ENCODE results near the gene TRPM7. TPM values are rescaled to one million over a fixed set of nuclear protein-coding genes. Genes with fewer than 3 reads are reported as not detected.

TRPM7 gene
- 32.2 TPM for total RNA-seq
- long read RNA-seq, partial matches to known transcripts = 7 of 9 reads
- long read RNA-seq, other reads (novel, unspliced or antisense) = 2 of 9 reads

GRCh38 chr15:50686469-50687301 lies at the start of gene TRPM7:
TSS of gene TRPM7 (minus strand) at chr15:50686797. CDS start at chr15:50686533, 264 bp downstream.
- intact Hi-C loops (cut with micrococcal nuclease) = no loop called here

GRCh38 chr15:50735156-50735555 lies 48.6 kb upstream of the TRPM7 start:
- no peaks in the 10 kb centered on the region for H3K27me3 ChIP-seq (ENCODE audit: low read depth)
- peaks cover 85% of the 10 kb centered on the region for H3K36me3 ChIP-seq
- H3K9me3 ChIP-seq (replicated peaks) = no peaks in the 10 kb centered on the region
- no peak for TF ChIP-seq CTCF (IDR thresholded peaks at IDR 0.05; ENCODE audit: borderline replicate concordance)
- H3K4me3 ChIP-seq = no peak overlapping the region
- no peak overlapping the region for H3K27ac ChIP-seq (replicated peaks)
- no peaks in the 10 kb centered on the region for H3K4me1 ChIP-seq
- intact Hi-C loops (cut with micrococcal nuclease) = no loop called here
- DNase-seq = no peak

More at GRCh38 chr15:50686469-50687301, at the start of gene TRPM7:
- peak; percentile 92 for DNase-seq
- TF ChIP-seq CTCF (IDR thresholded peaks at IDR 0.05; ENCODE audit: borderline replicate concordance) = no peak
- Histone ChIP-seq H3K9me3 (replicated peaks) (no peaks in the 10 kb centered on the region), H3K27me3 (ENCODE audit: low read depth) (no peaks in the 10 kb centered on the region), H3K4me3 (peak within 1 kb of the TSS; percentile 92), H3K4me1 (peaks cover 54% of the 10 kb centered on the region), H3K36me3 (no peaks in the 10 kb centered on the region), H3K27ac (replicated peaks) (peak within 1 kb of the TSS; percentile 97)

GRCh38 chr15:50726315-50726714 lies 39.7 kb upstream of the TRPM7 start:
- H3K27ac ChIP-seq (replicated peaks) = no peak overlapping the region
- intact Hi-C loops (cut with micrococcal nuclease) = no loop called here
- no peak overlapping the region for H3K4me3 ChIP-seq
- H3K4me1 ChIP-seq = no peaks in the 10 kb centered on the region
- H3K9me3 ChIP-seq (replicated peaks) = no peaks in the 10 kb centered on the region
- no peaks in the 10 kb centered on the region for H3K27me3 ChIP-seq (ENCODE audit: low read depth)
- TF ChIP-seq CTCF (IDR thresholded peaks at IDR 0.05; ENCODE audit: borderline replicate concordance) = no peak
- H3K36me3 ChIP-seq = peaks cover 93% of the 10 kb centered on the region
- no peak for DNase-seq

GRCh38 chr15:50718700-50719125 lies 32.1 kb upstream of the TRPM7 start:
- intact Hi-C loops (cut with micrococcal nuclease) = no loop called here
- Histone ChIP-seq H3K9me3 (replicated peaks) (no peaks in the 10 kb centered on the region), H3K4me3 (no peak overlapping the region), H3K4me1 (peaks cover 9% of the 10 kb centered on the region), H3K27me3 (ENCODE audit: low read depth) (no peaks in the 10 kb centered on the region), H3K27ac (replicated peaks) (peak overlapping the region; percentile 38), H3K36me3 (peaks cover 65% of the 10 kb centered on the region)
- no peak for TF ChIP-seq CTCF (IDR thresholded peaks at IDR 0.05; ENCODE audit: borderline replicate concordance)
- no peak for DNase-seq

DNA sequence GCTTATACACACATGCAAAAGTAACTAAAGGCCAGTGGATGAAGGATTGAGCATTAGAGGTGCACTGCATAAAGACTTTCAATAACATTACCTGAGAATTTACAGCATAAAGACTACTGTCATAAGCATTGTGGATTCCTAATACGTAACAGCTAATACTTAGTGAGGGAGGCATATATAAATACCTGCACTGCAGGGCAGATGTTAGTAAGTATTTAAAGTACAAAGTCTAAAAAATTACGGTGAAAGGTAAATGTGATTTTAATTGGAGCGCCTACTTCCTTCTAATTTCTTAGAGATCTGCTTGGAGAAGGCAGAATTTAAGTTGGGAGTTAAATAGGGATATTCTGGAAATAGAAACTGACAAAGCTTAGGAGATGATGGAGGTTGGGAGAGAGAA lies 25.4 kb upstream of the TRPM7 start:
- Histone ChIP-seq H3K36me3 (peaks cover 16% of the 10 kb centered on the region), H3K4me1 (peaks cover 53% of the 10 kb centered on the region), H3K4me3 (no peak overlapping the region), H3K27ac (replicated peaks) (peak overlapping the region; percentile 86), H3K9me3 (replicated peaks) (no peaks in the 10 kb centered on the region), H3K27me3 (ENCODE audit: low read depth) (no peaks in the 10 kb centered on the region)
- intact Hi-C loops (cut with micrococcal nuclease) = no loop called here
- no peak for TF ChIP-seq CTCF (IDR thresholded peaks at IDR 0.05; ENCODE audit: borderline replicate concordance)
- no peak for DNase-seq

All from left ventricle myocardium inferior (tissue), 1 donor.